Measurements from ENCODE around the gene EIF3B. TPM values are rescaled to one million over a fixed set of nuclear protein-coding genes. Genes with fewer than 3 reads are reported as not detected.

EIF3B gene
- total and polyA plus RNA-seq, 12 donors, result 81.4 to 183 (median 110) TPM

DNA sequence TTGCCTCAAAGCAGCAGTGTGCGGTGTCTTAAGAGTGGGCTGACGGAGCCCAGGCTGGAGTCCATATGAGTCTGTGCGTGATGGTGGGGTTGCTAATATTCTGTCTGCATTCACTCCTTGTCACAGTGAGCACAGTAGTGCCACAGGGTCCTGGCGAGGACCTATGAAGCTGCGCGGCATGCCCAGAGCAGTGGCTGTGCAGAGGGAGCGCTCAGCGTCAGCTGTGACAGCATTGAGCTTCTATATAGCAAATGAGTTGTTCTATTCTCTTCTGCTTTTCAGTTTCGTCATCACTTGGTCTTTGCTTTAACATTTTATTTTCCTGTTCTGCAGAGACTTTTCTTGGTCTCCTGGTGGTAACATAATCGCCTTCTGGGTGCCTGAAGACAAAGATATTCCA lies 14.5 kb downstream of the EIF3B start:
- Histone ChIP-seq H3K27ac (no peak overlapping the region), H3K27me3 (no peaks in the 10 kb centered on the region), H3K4me3 (no peak overlapping the region), H3K9me3 (replicated peaks in 1 of 3) (no peaks in the 10 kb centered on the region), H3K4me1 (replicated peaks in 1 of 2) (no peaks in the 10 kb centered on the region), H3K36me3 (replicated peaks in 1 of 2) (peaks cover 0 to 100% of the 10 kb centered on the region in 2 donors)
- intact Hi-C loops (cut with DNase I), result no loop called here
- 95 to 98% (median 96%) methylated on average over 10 of the region's 10 CpGs for WGBS, 4 donors
- no peak for DNase-seq
- no peak for TF ChIP-seq POLR2A (IDR thresholded peaks at IDR 0.05)
- TF ChIP-seq, protein P1, sequence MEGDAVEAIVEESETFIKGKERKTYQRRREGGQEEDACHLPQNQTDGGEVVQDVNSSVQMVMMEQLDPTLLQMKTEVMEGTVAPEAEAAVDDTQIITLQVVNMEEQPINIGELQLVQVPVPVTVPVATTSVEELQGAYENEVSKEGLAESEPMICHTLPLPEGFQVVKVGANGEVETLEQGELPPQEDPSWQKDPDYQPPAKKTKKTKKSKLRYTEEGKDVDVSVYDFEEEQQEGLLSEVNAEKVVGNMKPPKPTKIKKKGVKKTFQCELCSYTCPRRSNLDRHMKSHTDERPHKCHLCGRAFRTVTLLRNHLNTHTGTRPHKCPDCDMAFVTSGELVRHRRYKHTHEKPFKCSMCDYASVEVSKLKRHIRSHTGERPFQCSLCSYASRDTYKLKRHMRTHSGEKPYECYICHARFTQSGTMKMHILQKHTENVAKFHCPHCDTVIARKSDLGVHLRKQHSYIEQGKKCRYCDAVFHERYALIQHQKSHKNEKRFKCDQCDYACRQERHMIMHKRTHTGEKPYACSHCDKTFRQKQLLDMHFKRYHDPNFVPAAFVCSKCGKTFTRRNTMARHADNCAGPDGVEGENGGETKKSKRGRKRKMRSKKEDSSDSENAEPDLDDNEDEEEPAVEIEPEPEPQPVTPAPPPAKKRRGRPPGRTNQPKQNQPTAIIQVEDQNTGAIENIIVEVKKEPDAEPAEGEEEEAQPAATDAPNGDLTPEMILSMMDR (IDR thresholded peaks at IDR 0.05), result no peak

GRCh38 chr7:2371329-2371728 lies 16.7 kb downstream of the EIF3B start:
- Histone ChIP-seq H3K36me3 (replicated peaks in 1 of 2) (peaks cover 0 to 100% of the 10 kb centered on the region in 2 donors), H3K27me3 (no peaks in the 10 kb centered on the region), H3K9me3 (replicated peaks in 1 of 3) (no peaks in the 10 kb centered on the region), H3K4me3 (no peak overlapping the region), H3K4me1 (replicated peaks in 1 of 2) (peaks cover 0 to 2% of the 10 kb centered on the region in 2 donors), H3K27ac (no peak overlapping the region)
- intact Hi-C loops (cut with DNase I), result no loop called here
- TF ChIP-seq POLR2A (IDR thresholded peaks at IDR 0.05), result no peak
- TF ChIP-seq, protein P1 (IDR thresholded peaks at IDR 0.05), result no peak
- no peak for DNase-seq
- 87 to 90% (median 89%) methylated on average over 6 to 8 of the region's 8 CpGs for WGBS, 4 donors

- no peak overlapping the region for H3K4me3 ChIP-seq
These were observed 18.1 kb downstream of the EIF3B start for GRCh38 chr7:2372724-2373123.

GRCh38 chr7:2373124-2373556 lies 18.5 kb downstream of the EIF3B start:
- peaks cover 0 to 92% of the 10 kb centered on the region in 2 donors for H3K36me3 ChIP-seq (replicated peaks in 1 of 2)
- no peak overlapping the region for H3K27ac ChIP-seq
- intact Hi-C loops (cut with DNase I), result no loop called here
- H3K4me1 ChIP-seq (replicated peaks in 1 of 2), result peaks cover 0 to 8% of the 10 kb centered on the region in 2 donors
- no peak for TF ChIP-seq POLR2A (IDR thresholded peaks at IDR 0.05)
- TF ChIP-seq, protein P1 (IDR thresholded peaks at IDR 0.05), result no peak
- no peak overlapping the region for H3K4me3 ChIP-seq
- DNase-seq, result no peak
- no peaks in the 10 kb centered on the region for H3K9me3 ChIP-seq (replicated peaks in 1 of 3)
- 86 to 95% (median 92%) methylated on average over 5 to 14 of the region's 14 CpGs for WGBS, 4 donors
- no peaks in the 10 kb centered on the region for H3K27me3 ChIP-seq

More at GRCh38 chr7:2372724-2373123, 18.1 kb downstream of the EIF3B start:
- no peak for DNase-seq
- Histone ChIP-seq H3K9me3 (replicated peaks in 1 of 3) (no peaks in the 10 kb centered on the region), H3K36me3 (replicated peaks in 1 of 2) (peaks cover 0 to 96% of the 10 kb centered on the region in 2 donors), H3K27me3 (no peaks in the 10 kb centered on the region), H3K4me1 (replicated peaks in 1 of 2) (peaks cover 0 to 8% of the 10 kb centered on the region in 2 donors), H3K27ac (no peak overlapping the region)
- TF ChIP-seq, protein P1 (IDR thresholded peaks at IDR 0.05), result no peak
- TF ChIP-seq POLR2A (IDR thresholded peaks at IDR 0.05), result no peak
- 87 to 90% (median 88%) methylated on average over 14 of the region's 14 CpGs for WGBS, 4 donors
- intact Hi-C loops (cut with DNase I), result no loop called here

Data from adrenal gland (tissue), 12 donors.